Muscle of arm (tissue), 12 donors: Measurements from ENCODE around the gene SLC35D2. TPM values are rescaled to one million over a fixed set of nuclear protein-coding genes. Genes with fewer than 3 reads are reported as not detected.
"Not testable (repeated sequence)": the region's sequence is repeated elsewhere in the genome, so short reads cannot be mapped to it uniquely, and the experiment has no call there.

Experiments used
- DNase-seq: peaks from one replicate; pipeline ENCODE4 v3.0.0-alpha.2; 2013
- polyA plus RNA-seq, 12 donors: library from polyadenylated mRNA; unstranded; fragments of 120-200 nt; gene quantifications; one replicate each; pipeline ENCODE4 v1.2.1, GENCODE V29; 2013; ENCODE audit not compliant: insufficient read length in 12 of 12

Gene SLC35D2
- polyA plus RNA-seq, 12 donors, result 16.9 to 32.3 (median 24.6) TPM; not detected in 1

DNA sequence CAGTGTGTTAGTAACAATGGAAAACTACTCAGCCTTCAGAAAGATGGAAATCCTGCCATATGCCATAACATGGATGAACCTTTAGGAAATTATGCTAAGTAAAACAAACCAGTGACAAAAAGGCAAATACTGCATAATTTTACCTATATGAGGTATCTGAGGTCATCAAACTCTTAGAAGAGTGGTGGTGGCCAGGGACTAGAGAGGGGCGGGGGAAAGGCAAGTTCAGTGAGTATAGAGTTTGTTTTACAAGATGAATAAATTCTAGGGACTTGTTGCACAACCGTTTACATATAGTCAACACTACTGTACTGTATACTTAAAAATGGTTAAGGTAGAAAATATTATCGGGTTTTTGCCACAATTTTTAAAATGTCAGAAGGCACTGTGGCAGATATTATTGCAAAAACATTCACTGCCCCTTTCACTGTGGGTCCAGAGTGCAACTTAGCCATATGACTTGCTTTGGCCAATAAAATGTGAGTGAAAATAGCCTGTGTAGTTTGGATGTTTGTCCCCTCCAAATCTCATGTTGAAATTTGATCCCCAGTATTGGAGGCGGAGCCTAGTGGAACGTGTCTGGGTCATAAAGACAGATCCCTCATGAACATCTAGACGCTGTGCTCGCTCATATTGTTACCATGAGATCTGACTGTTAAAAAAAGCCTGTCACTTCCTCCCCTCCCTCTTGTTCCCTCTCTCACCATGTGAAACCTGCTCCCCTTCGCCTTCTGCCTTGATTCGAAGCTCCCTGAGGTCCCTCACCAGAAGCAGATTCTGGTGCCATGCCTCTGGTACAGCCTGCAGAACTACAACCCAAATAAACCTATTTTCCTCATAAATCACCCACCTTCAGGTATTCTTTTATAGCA, 25.1 kb upstream of the SLC35D2 start:
- no peak for DNase-seq

DNA sequence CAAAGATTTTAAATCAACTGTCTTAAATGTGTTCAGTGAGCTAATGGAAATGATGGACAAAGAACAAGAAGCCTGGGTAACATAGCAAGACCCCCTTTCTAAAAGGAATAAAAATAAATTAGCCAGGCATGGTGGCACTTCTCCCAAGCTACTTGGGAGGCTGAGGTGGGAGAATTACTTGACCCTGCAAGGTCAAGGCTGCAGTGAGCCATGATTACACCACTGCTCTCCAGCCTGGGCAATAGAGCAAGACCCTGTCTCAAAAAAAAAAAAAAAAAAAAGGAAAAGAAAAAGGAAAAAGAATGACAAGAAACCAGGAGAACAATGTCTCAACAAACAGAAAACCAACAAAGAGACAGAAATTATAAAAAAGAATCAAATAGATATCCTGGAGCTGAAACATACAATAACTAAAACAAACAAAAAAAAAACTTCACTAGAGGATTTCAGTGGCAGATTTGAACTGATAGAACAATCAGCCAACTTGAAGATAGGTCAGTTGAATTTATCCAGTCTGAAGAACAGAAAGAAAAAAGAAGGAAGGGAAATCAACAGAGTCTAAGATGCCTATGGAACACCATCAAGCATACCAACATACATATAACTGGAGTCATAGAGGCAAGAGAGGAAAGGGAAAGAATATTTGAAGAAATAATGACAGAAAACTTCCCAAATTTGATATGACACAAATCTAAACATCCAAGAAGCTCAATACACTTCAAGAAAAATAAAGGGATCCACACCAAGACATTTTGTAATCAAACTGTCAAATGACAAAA, 16.8 kb upstream of the SLC35D2 start:
- no peak for DNase-seq

DNA sequence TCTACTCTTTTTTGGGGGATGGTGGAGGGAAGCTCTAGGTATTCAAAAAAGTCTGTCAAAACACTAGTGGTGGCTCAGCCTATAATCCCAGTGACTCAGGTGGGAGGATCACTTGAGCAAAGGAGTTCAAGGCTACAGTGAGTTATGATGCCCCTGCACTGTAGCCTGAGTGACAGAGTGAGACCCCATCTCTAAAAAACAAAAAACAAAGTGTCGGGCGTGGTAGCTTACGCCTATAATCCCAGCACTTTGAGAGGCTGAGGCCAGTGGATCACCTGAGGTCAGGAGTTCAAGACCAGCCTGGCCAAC, 15.8 kb upstream of the SLC35D2 start:
- DNase-seq, result no peak

DNA sequence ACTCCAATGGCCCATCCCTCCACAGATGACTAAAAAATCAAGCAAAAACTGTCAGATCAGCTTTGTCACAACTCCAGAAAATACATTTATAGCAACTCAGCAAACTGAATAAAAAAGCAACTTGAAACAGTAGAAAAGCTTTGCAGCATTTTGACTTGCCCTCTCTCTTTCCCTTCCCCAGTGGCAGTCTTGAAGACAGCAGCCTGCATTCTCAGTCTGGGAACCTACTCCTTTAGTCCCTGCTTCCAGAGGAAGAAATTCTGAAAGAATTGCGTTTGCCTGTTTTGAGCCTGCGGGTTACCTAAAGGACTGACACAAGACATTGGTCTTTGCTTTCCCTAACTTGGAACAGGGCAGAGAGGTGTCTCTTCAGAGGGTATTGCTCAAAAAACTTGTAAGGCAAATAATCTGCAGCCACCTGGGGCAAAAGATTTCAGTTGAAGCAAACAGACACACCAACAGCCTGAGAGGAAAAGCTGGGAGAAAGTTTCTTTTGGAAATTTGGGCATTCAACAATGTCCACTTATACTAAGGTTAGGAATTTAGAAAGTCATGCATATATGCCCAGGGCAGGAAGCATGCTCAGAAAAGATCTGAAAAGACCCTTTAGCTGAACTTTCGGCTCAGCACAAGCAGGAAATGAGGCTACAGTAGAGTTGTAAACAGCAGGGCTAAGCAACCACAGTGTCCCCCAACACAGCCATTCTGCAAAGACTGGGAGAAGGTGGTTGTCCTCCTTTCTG, 15.2 kb upstream of the SLC35D2 start:
- DNase-seq, result no peak

DNA sequence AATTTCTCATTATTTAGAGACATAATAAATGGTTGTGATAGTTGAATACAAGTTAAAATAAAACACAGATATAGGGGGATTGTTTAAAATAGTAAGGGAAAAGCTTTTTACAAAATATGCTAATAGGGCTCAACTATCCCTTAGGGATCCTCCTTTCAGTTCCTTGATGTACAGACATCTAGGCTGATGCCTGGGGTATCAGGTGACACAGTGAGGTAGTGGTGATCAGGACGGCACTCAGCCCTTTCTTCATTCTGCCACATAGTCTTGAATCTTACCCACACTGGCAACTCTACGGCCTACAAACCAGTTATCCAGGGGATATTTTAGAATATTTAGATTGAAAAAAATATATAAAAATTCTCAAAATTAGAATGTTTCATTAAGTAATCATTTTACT, 12.5 kb upstream of the SLC35D2 start:
- no peak for DNase-seq

DNA sequence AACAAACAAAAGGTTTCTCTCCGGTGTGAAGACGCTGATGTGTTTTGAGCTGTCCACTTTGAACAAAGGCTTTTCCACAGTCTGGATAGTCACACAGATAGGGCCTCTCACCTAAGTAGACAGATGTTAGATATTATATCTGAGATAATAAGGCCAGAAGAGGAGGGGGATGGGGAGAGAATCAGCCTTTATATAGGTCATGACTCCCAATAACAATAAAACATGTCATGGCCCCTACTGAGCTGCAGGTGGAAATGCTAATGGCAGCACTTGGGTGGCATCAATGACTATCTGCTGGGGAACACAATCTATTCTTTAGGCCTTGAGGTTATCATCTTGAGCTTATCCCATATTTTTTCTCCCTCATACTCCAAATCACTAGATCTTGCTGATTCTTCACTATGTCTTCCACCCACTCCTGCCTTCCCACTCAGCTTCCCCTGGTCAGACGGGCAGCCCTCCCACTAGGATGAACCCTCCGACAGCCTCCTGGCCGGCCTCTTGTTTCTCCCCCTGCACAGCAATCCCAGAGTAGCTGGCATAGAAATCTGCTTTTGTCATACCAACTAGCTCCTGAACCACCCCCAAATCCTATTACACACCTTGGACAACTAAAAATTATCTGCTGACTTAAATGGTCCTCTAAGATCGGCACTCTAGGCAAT, 11.5 kb upstream of the SLC35D2 start:
- DNase-seq, result no peak

DNA sequence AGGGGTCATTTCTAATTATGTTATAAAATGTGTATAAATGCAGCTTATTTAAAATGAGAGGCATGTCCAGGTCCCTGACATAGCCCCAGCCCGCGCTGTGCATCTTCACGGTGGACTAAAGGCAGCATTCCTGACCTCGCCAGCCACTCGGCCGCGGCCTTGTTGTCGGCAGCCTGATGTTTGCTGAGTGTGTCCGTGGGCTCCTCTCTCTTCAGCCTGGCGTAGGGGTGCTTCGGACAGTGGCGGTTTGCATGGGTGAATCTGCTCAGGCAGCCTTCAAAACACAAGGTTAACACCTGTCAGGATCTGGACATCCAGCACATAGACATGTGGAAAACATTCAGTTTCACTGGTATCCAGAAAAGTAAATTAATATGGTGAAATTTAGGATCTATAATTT, 8.8 kb upstream of the SLC35D2 start:
- DNase-seq, result no peak

DNA sequence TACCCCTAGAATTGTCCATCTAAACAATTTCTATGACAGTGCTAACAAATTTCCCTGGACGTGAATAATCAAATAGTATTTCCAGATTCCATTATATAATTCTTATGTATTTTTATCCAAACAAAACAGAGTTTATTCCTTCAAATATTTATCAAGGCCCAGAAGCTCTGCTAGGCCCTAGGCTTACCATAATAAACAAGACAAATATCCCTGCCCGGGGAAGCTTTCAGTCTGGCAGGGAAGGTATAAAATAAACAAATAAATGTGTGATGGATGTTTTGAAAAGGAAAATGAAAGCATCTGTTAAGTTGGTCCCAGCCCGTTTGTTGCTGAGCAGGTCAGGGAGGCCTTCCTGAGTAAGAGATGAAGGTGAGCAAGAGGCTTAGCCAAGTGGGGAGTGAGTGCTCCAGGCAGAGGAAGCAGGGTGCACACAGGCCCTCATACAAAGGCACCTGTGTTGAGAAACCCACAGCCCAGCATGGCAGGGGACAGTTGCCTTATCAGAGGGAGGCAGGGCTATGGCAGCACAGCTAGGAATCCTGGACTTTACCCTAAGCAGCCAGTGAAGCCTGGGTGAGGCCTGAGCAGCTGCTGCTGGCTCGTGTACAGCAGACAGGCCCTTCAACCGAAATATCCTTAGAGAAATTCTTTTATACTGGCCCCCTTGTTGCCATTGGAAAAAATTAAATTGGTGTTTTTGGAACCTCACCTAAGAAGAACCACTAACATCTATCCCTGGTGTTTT, 7.7 kb upstream of the SLC35D2 start:
- DNase-seq, result no peak

DNA sequence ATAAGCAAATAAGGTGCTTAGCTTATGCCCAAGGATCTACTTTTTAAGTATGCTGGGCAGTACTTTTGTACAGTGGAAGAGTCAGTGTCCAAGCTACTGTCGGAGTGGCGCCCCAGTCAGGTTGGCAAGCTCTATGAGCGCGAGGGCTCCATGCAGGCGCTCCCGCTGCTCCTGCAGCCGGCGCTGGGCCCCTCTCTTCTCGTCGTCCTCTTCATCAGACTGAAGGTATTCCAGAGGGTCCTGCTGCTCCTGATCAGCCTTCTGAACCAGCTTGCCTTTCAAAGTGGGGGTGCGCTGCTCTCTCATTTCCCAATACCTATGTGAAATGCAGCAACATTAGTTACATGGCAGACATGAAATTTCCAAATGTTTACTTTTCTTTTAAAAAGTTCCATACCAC, 4.6 kb upstream of the SLC35D2 start:
- no peak for DNase-seq

DNA sequence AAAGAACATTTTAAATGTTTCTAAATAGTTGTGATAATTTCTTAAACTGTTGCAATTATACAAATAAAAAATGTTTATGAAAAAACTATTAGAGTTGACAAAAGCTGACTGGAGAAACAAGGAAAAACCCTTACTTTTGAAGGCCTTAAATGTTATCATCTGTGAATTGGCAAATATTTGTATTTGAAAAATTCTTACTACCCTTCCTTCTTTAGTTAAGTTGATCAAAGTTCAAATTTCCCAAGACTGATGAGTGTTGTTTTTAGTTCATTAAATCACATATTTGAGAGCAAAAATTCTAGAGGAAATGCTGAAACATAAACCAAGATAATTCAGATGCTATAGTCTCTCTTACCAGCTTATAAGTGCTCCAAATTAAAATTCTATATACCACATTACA, 2.6 kb upstream of the SLC35D2 start:
- no peak for DNase-seq

DNA sequence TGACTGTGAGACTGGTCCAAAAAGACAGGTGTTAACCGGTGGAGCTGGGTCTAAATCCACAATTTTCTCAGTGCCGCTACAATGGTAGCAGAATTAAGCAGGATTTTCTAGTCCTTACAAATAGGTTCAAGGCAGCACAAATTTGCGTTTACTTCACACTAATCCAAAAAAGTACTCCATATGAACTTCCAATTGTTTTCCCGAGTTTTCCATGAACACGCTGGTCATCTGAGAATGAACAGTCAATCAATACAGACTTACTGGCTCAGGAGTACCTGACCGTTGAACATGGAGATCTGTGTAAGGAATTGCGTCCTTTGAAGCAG, 709 bp downstream of the SLC35D2 start:
- DNase-seq, result no peak

DNA sequence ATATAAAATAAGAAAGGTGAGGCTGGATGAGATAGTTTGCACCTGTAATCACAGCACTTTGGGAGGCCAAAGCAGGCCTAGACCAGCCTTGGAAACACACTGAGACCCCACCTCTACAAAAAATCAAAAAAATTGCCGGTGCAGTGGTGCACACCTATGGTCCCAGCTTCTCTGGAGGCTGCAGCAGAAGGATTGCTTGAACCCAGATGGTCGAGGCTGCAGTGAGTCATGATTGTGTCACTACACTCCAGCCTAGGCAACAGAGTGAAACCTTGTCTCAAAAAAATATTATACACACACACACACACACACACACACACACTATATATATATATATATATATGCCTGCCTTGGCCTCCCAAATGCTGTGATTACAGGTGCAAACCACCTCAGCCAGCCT, 1.3 kb downstream of the SLC35D2 start:
- no peak for DNase-seq

DNA sequence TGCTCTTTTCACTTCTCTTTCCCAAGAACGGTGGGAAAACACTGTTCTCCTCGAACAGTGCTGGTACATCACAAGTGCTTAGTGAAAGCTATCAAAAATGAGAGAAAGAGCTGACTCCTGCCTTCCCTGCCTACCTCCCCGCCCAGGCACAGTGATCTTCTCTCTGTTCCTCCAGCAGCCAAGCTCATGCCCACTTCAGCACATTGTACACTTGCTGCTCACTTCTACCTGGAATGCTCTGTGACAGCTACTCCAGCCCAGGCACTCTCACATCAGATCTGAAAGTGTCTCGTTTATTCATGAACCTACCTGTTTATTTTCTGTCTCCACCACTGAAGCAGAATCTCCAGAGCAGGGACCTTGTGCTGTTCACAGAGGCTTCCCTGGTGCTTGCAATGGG, 1.8 kb downstream of the SLC35D2 start:
- no peak for DNase-seq

DNA sequence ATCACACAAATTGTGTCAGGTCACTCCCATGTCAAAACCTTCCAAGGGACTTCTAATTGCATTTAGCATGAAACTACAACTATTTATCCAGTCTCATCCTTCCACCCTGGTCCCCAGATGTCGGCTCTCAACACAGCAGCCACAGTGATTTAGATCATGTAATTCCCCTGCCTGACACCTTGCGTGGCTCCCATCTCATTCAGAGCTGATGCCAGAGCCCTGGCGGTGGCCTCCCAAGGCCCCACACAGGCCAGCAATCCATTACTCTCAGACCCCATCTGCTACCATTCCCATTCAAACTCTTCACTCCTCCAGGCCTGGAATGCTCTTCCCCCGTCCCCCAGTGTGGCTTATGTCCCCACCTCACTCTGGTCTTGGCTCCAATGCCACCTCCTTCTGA, 2.4 kb downstream of the SLC35D2 start:
- DNase-seq, result no peak

DNA sequence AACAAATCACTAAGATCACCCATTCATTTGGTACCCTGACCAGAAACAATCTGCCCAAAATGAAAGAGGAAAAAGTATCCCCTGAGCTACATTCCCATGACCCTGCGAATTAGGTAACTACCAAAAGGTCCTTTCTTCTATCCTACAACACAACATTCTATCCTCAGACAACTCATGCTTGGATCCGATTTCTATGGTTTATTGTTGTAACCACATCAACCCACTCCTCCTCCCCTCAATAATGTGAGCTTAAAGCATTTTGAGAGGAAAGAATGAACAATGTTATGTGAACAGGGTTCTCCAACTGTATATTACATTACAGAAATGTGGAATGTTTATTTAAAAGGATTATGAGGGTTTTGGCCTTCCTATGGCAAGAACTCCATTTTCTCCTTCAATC, 4.0 kb downstream of the SLC35D2 start:
- no peak for DNase-seq

DNA sequence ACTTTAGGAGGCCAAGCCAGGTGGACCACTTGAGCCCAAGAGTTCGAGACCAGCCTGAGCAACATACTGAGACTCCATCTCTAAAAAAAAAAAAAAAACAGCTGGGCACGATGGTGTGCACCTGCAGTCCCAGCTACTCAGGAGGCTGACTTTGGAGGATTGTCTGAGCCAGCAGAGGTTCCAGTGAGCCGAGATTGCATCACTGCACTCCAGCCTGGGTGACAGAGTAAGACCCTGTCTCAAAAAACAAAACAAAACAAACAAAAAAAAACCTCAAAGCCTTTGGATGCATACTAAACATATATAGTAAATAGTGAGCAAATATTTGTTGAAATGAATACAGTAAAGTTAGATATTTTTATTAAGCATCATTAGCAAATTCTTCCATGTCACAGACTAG, 5.3 kb downstream of the SLC35D2 start:
- no peak for DNase-seq

DNA sequence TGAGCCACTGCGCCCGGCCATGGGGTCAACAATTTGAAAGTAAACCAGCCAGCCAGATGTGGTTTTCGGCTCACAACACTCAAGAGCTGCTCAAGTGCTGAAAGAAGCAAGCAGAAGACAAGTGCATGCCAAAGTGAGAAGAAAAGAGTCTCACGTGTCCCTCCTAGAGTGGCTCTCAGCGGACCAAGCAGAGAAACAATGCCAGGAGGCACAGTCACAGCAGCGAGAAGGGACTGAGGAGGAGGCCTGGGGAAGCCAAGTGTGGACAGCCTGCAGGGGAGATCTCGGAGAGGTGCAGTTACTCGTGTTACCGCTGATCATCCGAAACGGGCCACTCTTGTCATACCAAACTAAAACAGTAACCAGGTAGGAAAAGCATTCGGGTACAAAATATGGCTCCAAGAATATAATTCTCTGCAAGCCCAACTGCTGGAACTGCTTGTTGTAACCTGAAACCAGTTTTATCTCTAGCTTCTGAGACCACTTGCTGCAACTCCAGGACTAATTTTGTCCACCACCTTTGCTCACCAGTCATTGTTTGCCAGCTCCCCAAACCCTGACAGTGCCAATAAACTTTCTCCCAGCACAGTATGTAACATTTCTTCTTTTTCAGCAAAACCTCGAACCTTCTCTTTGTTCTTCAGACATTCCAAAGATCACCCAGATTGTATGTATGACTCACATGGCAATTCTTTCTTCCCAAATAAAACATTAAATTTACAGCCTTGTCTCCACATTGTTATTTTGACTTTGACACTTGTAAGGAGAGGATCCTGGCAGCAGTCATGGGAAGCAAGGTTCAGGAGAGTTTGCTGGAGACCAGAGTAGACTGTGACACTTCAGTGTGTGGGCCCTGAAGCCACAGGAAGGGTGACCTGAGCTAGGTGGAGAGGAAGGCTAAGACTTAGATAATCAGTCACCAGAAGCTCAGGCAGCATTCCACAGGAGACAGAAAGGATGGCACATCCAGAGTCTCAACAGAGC, 6.3 kb downstream of the SLC35D2 start:
- DNase-seq, result no peak

DNA sequence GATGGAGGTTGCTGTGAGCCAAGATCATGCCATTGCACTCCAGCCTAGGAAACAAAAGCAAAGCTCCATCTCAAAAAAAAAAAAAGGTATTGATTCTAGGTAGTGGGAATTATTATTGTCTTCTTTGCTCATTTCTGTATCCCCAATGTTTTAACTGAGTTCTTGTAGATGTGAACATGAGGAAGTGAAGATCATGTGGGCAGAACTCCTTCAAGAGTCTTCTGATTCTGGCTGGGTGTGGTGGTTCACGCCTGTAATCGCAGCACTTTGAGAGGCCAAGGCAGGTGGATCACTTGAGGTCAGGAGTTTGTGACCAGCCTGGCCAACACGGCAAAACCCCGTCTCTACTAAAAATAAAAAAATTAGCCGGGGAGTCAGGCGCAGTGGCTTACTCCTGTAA, 8.0 kb downstream of the SLC35D2 start:
- DNase-seq, result not testable (repeated sequence)

DNA sequence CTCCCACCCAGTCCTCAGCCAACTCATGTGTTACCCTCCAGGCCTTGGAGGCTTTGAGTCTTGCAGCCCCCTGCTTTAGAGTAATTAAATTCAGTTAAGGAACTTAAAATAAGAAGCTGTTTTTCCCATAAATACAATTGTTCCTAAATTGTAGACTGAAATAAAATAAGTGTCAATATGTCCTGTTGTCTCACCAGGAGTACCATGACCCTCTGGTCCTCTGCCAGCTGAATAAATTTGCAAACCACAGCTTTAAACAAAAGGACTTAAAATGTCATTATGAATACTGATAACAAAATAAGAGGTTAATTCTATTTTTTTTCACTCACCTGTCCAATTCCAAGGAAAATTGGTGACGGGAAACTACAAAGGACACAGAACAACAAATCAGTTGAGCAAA, 15.6 kb downstream of the SLC35D2 start:
- no peak for DNase-seq
